ENCODE results near the gene AKT2.
A peak's percentile ranks its signal among the peaks of the same experiment; 100 is the strongest.

Gene AKT2

DNA sequence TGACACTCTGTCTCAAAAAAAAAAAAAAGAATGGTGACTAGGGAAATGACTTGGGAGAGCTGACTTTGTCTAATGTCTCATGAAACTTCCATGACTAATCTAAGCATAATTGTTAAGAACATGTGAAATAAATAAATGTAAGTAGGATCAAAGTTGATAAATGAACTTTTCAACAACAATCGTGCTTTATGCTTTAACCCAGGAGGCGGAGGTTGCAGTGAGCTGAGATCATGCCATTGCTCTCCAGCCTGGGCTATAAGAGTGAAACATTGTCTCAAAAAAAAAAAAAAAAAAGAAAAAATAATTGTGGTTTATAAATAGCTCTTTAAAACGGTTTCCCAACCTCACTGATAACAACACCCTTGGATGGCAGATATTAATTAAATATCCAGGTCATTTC, 12.9 kb upstream of the AKT2 start:
- no peak for DNase-seq

- no peak for DNase-seq
These were observed 9.4 kb upstream of the AKT2 start for GRCh38 chr19:40294560-40294959.

DNA sequence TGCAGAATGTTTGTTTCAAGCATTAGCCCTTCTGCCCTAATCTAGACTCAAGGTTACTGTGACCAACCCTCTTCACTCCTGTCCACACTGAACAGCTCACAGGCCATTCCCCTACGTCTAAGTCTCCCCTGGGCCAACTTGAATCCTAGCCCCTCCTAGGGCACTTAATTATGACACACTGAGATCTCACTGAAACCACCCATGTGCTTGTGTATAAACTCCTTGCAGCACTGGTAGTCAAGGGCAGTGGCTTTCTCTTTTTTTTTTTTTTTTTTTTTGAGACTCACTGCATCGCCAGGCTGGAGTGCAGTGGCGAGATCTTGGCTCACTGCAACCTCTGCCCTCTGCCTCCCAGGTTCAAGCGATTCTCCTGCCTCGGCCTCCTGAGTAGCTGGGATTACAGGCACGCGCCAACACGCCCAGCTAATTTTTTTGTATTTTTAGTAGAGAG, 1.9 kb upstream of the AKT2 start:
- DNase-seq, result no peak

DNA sequence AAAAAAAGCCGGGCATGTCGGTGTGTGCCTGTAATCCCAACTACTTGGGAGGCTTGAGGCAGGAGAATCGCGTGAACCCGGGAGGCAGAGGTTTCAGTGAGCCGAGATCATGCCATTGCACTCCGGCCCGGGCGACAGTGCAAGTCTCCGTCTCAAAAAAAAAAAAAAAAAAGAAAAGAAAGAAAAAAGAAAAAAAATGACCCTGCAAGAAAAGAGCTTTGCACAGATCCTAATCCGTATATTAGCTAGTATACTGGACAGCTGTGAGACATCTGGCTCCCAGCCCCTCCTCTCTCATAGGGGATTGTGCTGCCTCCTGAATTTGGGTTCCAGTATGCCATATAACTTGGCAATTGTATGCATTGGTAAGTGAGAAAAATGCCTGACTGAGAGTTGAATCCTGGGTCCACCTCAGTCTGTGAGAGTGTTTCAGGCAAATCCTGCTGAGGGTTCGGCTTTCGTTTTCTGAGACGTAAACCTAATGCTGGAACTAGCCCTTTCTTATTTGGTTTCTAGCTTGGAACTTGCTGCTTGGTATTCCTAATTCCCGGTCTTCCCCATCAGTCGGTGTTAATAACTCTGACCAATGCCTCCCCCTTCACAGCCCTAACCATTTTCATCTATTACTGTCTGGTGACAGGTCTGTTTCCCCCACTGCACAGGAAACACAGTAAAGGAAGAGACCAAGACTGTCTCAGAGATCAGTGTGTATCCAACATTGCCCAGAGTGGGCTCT, 1.3 kb upstream of the AKT2 start:
- no peak for DNase-seq

DNA sequence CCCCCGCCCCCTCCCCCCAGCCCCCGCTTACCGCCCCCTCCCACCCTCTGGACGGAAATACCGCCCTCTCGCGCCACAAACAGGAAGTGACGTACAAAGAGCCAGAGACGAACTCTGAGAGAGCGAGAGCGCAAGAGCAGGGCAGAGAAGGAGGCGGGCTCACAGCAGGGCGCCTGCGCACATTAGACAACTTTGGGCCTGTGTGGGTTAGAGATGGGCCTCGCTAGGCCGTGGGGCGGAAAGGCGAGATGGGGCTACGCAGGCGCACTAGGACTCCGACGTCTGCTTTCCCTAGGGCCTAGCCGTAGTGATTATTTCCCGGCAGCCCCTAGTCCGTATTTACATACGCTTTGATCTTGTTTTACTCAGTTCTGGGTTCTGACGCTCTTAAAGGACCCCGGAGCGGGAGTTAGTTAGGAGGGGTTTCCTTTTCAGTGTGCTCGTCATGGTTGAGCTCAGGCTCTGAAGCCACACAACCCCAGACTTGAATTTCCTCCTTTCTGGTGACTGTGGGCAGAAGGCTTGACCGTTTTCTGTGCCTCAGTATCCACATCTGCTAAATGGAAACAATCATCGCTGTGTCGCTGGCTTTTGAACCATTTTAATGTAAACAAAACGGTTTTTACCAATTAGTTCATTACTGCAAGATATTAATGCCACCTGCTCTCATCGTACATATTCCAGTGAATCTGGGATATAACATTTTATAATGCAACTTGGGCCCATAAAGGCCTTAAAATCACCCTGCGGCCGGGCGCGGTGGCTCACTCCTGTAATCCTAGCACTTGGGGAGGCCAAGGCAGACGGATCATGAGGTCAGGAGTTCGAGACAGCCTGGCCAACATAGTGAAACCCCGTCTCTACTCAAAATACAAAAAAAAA, 449 bp upstream of the AKT2 start:
- peak; percentile 99 for DNase-seq

- no peak for DNase-seq
These were observed 969 bp downstream of the AKT2 start for GRCh38 chr19:40284251-40284500.

DNA sequence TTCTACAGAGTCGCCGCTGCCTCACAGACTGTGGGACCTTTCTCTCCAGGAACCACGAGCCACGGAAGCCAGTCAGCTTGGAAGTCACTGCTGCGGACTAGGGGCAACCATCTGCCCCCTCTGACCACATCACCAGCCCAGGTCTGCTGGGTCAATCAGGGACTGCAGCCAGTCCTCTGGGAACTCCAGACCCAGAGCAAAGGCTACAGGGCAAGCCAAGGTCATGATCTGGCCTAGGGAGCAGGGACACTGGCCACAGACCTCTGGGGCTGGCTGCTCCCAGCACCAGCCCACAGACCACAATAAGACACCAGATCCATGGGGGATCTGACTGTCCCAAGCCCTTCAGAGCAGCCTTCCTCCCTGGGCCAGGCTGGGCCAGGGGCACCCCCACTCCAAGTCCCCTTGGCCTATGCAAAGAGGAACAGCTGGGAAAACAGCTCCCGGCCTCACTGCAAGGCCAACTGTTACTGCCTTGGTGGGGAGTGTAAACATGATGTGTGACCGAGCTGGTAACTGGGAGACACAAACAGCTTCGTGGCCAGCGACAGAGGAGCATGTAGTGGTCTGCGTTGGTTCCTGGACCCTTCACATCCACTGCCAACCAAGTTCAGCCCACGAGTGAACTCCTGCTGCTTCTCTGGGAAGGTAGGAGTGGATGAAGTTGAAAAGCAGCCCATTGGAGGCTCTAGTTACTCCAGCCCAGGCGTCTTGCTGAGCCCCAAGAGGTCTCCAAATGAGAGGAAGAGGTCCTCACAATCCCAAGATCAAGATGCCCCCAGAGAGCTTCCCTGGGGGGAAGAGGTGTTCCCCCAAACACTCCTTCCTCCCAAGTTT, 1.5 kb downstream of the AKT2 start:
- DNase-seq, result no peak

GRCh38 chr19:40282920-40283319, 2.2 kb downstream of the AKT2 start:
- DNase-seq, result no peak

DNA sequence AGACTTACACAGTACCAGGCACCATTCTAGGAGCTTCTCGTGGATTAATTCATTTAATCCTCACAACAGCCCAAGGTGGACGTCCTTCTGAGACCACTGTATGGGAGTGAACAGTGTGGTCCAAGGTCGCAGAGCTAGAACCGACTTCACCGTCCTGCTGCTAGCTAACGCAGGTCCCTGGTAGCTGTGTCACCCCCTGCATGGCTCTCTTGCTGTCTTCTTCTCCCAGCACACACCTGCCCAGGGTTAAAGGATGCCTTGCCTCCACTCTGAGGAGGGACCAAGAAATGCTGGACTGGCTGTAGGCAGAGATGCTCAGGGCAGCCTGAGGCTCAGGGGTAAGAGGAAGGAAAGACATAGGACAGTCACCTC, 3.0 kb downstream of the AKT2 start:
- no peak for DNase-seq

- DNase-seq, result no peak
These were observed 3.5 kb downstream of the AKT2 start for GRCh38 chr19:40281381-40282208.

DNA sequence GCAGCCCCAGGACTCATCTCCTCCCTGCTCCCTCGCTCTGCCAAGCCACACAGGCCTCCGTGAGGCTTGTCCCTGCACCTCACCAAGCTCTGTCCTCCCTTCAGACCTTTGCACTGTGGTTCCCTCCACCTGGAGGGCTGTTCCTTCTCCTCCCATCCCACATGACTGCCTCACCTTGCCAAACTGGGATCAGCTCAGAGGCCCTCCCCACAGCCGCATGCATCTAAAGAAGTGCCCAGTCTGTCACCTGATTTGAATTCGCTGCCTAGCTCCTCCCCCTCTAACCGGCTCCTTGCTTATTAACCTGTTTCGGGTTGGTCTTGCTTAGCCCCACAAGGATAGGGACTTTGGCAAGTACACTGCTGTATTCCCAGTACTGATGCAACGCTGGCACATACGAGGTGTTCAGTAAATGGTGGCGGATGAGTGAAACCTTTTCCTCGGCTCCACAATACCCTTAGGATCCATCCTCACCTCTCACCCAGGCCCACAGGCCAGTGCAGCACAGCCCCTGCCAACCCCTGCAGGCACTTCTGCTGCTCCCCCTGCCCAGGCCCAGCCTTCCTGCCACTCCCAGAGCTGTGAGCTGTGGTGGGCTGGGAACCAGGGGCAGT, 4.4 kb downstream of the AKT2 start:
- DNase-seq, result no peak

- DNase-seq, result no peak
These were observed 5.2 kb downstream of the AKT2 start for GRCh38 chr19:40279761-40280607.

DNA sequence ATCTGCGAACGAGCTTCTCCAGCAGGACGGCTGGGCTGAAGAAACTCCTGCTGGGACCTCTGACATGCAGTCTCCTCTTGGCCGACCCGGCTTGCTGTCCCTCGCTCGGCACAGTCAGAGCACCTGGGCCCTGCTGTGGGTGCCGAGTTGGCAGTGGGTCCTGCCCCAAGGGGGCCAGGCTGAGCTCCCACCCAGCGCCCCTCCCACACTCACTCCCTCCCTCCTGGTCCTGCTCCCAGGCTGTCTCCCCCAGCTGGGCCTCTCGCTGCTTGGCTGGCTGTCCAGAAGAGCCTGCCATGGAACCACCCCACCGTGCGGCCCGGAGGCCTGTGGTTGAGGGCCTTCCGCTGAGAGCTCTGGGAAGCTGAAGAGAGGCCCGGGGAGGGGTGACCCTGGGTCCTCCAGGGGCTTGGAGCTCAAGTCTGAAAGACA, 6.0 kb downstream of the AKT2 start:
- DNase-seq, result no peak

DNA sequence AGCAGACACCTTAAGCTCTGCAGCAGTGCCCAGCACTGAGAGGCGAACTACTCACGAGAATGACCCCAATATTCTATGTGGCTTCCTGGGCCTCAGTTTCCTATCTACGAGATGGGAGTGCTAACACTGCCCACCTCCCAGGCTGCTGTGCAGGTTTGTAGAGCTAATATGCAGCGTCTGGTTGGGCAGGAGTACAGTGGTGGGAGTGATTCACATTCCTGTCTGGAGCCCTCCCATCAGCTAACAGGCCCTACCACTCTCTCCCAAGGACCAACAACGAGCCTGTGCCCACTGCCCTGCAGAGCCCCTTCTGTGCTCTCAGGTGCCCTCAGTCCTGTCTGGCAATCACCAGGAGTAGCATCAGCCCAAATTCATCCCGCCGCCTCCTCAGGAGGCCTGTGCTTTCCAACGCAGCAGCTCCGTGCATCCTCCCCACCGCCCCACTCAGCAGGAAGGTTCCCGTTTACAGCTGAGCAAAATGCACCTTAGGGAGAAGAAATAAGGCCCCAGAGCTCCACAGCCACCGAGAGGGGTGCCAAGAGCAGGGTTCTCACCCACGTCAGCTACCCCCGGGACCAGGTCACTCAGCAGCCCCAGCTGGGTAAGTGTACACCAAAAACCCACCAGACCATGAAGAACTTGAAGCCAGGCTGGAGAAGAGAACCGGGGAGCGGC, 6.6 kb downstream of the AKT2 start:
- DNase-seq, result no peak

DNA sequence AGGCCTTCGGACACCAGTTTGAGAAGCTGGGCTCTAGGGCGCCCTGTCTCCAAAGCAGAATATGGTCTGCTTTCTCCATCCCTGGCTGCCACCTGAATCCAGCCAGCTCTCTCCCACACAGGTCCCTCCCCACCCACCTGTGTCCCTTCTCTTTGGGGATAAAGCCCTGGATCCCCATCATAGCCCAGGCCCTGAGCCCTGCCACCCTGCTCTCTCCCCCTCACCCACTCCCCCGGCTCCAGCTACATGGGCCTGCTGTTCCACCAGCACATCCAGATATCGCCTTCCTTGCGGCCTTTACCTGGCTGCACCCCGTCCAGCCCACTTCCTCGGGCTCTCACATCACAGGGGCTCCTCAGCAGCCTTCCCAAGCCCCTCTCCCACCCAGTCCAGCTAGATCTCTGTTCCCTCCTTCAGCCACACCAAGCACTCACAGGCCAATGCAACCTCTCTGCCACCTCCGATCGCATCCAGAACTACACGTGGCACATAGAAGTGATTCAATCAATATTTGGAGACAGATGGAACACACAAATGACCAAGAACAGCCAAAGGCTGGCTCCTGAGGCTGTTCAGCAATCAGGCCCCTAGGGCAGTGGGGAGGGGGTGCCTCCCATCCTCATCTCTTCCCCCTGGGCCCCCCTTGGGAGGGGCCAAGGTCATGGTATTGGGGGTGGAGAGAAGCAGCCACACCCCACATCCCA, 7.6 kb downstream of the AKT2 start:
- no peak for DNase-seq

DNA sequence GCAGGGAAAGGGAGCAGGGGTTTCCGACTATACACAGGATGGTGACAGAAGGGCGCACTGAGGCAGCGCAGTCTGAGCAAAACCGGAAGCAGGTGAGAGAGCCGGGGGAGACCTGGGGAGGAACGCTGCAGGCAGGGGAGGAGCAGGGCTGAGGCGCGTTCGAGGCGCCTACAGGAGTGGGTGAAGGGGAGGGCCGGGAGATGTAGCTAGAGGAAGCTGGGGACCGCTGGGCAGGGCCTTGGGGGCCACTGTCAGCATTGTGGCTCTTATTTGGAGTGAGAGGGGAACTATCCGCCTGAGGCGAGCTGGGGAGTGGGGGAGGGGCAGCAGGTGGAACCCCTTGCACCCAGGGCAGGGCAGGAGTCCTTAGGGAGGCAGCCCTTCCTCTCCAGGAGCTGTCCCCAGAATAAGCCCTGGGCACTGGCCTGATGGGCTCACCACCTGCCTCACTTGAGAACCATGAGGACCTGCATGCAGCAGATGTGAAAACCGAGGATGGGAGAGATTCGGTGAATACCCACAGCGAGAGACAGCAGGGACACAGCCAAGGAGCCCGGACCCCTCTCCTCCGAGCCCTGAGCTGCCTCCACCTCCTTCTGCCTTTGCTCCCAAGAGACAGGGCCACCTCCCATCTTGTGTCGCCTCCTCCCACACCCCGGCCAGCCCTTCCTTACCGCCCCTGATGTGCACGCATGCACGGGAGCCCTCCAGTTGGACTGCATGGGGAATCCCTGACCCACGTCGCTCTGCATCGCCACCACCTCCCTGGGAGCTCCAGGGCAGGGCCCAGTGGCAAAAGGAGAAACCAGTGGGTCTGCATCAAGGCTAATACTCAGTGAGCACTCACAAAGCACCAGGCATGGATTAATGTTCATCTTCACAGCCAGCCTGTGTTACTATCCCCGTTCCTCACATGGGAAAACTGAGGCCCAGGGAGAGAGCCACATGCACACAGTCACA, 10.3 kb downstream of the AKT2 start:
- DNase-seq, result peak; percentile 26

GRCh38 chr19:40273469-40274360, 11.4 kb downstream of the AKT2 start:
- no peak for DNase-seq

DNA sequence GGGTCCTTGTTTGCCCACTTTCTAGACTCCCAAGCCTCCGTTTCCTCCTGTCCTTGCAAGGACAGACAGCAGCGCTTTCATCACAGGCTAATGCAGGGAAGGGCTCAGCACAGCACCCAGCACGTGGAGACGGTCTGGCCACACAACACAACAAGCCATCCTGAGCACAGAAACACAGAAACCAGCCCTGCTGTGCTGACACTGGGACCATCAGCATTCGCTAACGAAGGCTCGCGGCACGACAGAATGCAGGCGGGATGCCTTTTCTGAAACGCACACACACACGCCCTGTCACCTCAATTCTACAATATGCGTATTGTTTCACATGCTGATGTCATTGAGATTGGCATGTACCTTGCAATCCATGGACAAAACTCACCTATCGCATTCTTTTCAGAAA, 12.9 kb downstream of the AKT2 start:
- no peak for DNase-seq

Measured in stimulated activated CD4-positive, alpha-beta T cell treated with anti-CD3 and anti-CD28 coated beads, Interleukin-1b, Interleukin-23, amount 100 ng/mL, for 48 hours (primary cell).